ENCODE data around the gene NT5C2.
"Not testable (repeated sequence)": the region's sequence is repeated elsewhere in the genome, so short reads cannot be mapped to it uniquely, and the experiment has no call there.

The NT5C2 gene

GRCh38 chr10:103095005-103095404, 98.1 kb downstream of the NT5C2 start:
- DNase-seq (ENCODE audit: low read depth in 3 of 3, low spot score in 1 of 3) = no peak

GRCh38 chr10:103090911-103091310, 102.2 kb downstream of the NT5C2 start:
- DNase-seq (ENCODE audit: low read depth in 3 of 3, low spot score in 1 of 3) = no peak

- no peak for DNase-seq (ENCODE audit: low read depth in 3 of 3, low spot score in 1 of 3)
Observed at GRCh38 chr10:103089493-103089892, 103.6 kb downstream of the NT5C2 start.

- DNase-seq (ENCODE audit: low read depth in 3 of 3, low spot score in 1 of 3) = no peak
Observed at GRCh38 chr10:103086799-103087198, 106.3 kb downstream of the NT5C2 start.

GRCh38 chr10:103086261-103086660, 106.8 kb downstream of the NT5C2 start:
- DNase-seq (ENCODE audit: low read depth in 3 of 3, low spot score in 1 of 3) = no peak

GRCh38 chr10:103083977-103084320, 109.1 kb downstream of the NT5C2 start:
- no peak for DNase-seq (ENCODE audit: low read depth in 3 of 3, low spot score in 1 of 3)

GRCh38 chr10:103083266-103083976, 109.7 kb downstream of the NT5C2 start:
- DNase-seq (ENCODE audit: low read depth in 3 of 3, low spot score in 1 of 3) = no peak

GRCh38 chr10:103082683-103083082, 110.4 kb downstream of the NT5C2 start:
- no peak for DNase-seq (ENCODE audit: low read depth in 3 of 3, low spot score in 1 of 3)

GRCh38 chr10:103080891-103081581, 112.0 kb downstream of the NT5C2 start:
- DNase-seq (ENCODE audit: low read depth in 3 of 3, low spot score in 1 of 3) = no peak

- no peak for DNase-seq (ENCODE audit: low read depth in 3 of 3, low spot score in 1 of 3)
Observed at GRCh38 chr10:103079946-103080345, 113.1 kb downstream of the NT5C2 start.

- no peak for DNase-seq (ENCODE audit: low read depth in 3 of 3, low spot score in 1 of 3)
Observed at GRCh38 chr10:103079100-103079499, 114.0 kb downstream of the NT5C2 start.

- no peak for DNase-seq (ENCODE audit: low read depth in 3 of 3, low spot score in 1 of 3)
Observed at GRCh38 chr10:103078676-103079075, 114.4 kb downstream of the NT5C2 start.

GRCh38 chr10:103078309-103078615, 114.8 kb downstream of the NT5C2 start:
- no peak for DNase-seq (ENCODE audit: low read depth in 3 of 3, low spot score in 1 of 3)

- no peak for DNase-seq (ENCODE audit: low read depth in 3 of 3, low spot score in 1 of 3)
Observed at GRCh38 chr10:103077491-103078308, 115.4 kb downstream of the NT5C2 start.

GRCh38 chr10:103077020-103077419, 116.1 kb downstream of the NT5C2 start:
- no peak for DNase-seq (ENCODE audit: low read depth in 3 of 3, low spot score in 1 of 3)

GRCh38 chr10:103072891-103073290, 120.2 kb downstream of the NT5C2 start:
- DNase-seq (ENCODE audit: low read depth in 3 of 3, low spot score in 1 of 3) = no peak

GRCh38 chr10:103072276-103072675, 120.8 kb downstream of the NT5C2 start:
- DNase-seq (ENCODE audit: low read depth in 3 of 3, low spot score in 1 of 3) = no peak

- peak; percentile 9 to 50 (median 35) for DNase-seq (ENCODE audit: low read depth in 3 of 3, low spot score in 1 of 3)
Observed at GRCh38 chr10:103069453-103070331, 123.4 kb downstream of the NT5C2 start.

GRCh38 chr10:103067956-103068355, 125.1 kb downstream of the NT5C2 start:
- DNase-seq (ENCODE audit: low read depth in 3 of 3, low spot score in 1 of 3) = no peak

GRCh38 chr10:103067484-103067883, 125.6 kb downstream of the NT5C2 start:
- no peak for DNase-seq (ENCODE audit: low read depth in 3 of 3, low spot score in 1 of 3)

GRCh38 chr10:103067099-103067477, 126.0 kb downstream of the NT5C2 start:
- DNase-seq (ENCODE audit: low read depth in 3 of 3, low spot score in 1 of 3) = not testable (repeated sequence)

Measured in stimulated activated CD4-positive, alpha-beta T cell treated with anti-CD3 and anti-CD28 coated beads, TNF-alpha, amount 100 ng/mL, for 1 hour (primary cell).